ENCODE data around the gene RDH5. TPM values are rescaled to one million over a fixed set of nuclear protein-coding genes. Genes with fewer than 3 reads are reported as not detected.

The RDH5 gene
- polyA plus RNA-seq, 1 of the 3 experiments (the other 2 are of a cell fraction): 5.2 TPM

DNA sequence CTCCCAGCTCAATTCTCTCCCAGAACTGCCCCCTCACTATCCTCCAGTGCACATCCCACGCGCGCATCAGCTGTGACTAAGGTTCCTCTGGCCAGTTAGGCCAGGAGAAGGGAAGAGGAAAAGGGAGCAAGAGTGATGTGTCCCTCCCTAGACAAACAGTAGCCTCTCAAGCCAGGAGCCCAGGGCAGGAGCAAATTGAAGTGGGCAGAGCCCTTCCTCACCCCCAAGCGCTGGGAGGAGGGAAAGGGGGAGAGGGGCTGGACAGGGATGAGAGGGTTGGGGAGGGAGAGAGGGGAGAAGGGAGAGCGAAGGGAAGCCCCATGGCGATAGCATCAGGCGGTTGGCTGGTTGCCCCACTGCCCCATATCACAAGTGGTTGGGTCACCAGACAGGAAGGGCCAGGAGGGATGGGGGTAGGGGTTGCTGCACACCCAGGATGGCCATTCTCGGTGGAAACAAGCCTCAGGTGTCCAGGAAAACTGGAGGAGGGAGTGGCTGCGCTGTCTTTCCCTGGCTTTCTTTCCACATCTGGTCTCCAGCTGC, 7.5 kb downstream of the RDH5 start:
- H3K9me2 ChIP-seq: no peaks in the 10 kb centered on the region
- H3K4me2 ChIP-seq: peak overlapping the region; percentile 97
- no peaks in the 10 kb centered on the region for H3K27me3 ChIP-seq (ENCODE audit: insufficient read depth)
- no peak for TF ChIP-seq FOXM1 (IDR thresholded peaks at IDR 0.05; ENCODE audit: low read depth)
- TF ChIP-seq NFIC (IDR thresholded peaks at IDR 0.05; ENCODE audit: borderline replicate concordance): peak; percentile 29; the same call in 1 of the 2 replicates
- TF ChIP-seq, protein P1, sequence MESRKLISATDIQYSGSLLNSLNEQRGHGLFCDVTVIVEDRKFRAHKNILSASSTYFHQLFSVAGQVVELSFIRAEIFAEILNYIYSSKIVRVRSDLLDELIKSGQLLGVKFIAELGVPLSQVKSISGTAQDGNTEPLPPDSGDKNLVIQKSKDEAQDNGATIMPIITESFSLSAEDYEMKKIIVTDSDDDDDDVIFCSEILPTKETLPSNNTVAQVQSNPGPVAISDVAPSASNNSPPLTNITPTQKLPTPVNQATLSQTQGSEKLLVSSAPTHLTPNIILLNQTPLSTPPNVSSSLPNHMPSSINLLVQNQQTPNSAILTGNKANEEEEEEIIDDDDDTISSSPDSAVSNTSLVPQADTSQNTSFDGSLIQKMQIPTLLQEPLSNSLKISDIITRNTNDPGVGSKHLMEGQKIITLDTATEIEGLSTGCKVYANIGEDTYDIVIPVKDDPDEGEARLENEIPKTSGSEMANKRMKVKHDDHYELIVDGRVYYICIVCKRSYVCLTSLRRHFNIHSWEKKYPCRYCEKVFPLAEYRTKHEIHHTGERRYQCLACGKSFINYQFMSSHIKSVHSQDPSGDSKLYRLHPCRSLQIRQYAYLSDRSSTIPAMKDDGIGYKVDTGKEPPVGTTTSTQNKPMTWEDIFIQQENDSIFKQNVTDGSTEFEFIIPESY (IDR thresholded peaks at IDR 0.05; ENCODE audit: borderline replicate concordance, low read depth): no peak
- TF ChIP-seq EZH2phosphoT487 (IDR thresholded peaks at IDR 0.05; ENCODE audit: borderline replicate concordance, low read depth): no peak
- TF ChIP-seq RAD21 (IDR thresholded peaks at IDR 0.05; ENCODE audit: low read length): no peak
- TF ChIP-seq FOXJ3 (CRISPR knock-in tag; IDR thresholded peaks at IDR 0.05): peak; percentile 37; the same call in 1 of the 2 replicates
- TF ChIP-seq JUND (IDR thresholded peaks at IDR 0.05): no peak
- TF ChIP-seq, protein P2, sequence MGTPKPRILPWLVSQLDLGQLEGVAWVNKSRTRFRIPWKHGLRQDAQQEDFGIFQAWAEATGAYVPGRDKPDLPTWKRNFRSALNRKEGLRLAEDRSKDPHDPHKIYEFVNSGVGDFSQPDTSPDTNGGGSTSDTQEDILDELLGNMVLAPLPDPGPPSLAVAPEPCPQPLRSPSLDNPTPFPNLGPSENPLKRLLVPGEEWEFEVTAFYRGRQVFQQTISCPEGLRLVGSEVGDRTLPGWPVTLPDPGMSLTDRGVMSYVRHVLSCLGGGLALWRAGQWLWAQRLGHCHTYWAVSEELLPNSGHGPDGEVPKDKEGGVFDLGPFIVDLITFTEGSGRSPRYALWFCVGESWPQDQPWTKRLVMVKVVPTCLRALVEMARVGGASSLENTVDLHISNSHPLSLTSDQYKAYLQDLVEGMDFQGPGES (IDR thresholded peaks at IDR 0.05; ENCODE audit: low read depth, low read length): no peak
- peak; percentile 64; the same call in 1 of the 2 replicates for TF ChIP-seq RCOR1 (IDR thresholded peaks at IDR 0.05; ENCODE audit: low read length)
- TF ChIP-seq EP300 (IDR thresholded peaks at IDR 0.05; ENCODE audit: borderline replicate concordance in 1 of 2, low read depth in 1 of 2, low read length in 1 of 2): peak in 1 of 2 experiments; percentile 43; a peak in 1 of 4 replicates
- 0 out of 2 replicates have a peak, but pooled peaks have one; percentile 42 for TF ChIP-seq TCF12 (IDR thresholded peaks at IDR 0.05)
- no peak for TF ChIP-seq TEAD4 (IDR thresholded peaks at IDR 0.05; ENCODE audit: borderline replicate concordance, insufficient read depth)
- TF ChIP-seq, protein P3, sequence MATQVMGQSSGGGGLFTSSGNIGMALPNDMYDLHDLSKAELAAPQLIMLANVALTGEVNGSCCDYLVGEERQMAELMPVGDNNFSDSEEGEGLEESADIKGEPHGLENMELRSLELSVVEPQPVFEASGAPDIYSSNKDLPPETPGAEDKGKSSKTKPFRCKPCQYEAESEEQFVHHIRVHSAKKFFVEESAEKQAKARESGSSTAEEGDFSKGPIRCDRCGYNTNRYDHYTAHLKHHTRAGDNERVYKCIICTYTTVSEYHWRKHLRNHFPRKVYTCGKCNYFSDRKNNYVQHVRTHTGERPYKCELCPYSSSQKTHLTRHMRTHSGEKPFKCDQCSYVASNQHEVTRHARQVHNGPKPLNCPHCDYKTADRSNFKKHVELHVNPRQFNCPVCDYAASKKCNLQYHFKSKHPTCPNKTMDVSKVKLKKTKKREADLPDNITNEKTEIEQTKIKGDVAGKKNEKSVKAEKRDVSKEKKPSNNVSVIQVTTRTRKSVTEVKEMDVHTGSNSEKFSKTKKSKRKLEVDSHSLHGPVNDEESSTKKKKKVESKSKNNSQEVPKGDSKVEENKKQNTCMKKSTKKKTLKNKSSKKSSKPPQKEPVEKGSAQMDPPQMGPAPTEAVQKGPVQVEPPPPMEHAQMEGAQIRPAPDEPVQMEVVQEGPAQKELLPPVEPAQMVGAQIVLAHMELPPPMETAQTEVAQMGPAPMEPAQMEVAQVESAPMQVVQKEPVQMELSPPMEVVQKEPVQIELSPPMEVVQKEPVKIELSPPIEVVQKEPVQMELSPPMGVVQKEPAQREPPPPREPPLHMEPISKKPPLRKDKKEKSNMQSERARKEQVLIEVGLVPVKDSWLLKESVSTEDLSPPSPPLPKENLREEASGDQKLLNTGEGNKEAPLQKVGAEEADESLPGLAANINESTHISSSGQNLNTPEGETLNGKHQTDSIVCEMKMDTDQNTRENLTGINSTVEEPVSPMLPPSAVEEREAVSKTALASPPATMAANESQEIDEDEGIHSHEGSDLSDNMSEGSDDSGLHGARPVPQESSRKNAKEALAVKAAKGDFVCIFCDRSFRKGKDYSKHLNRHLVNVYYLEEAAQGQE (IDR thresholded peaks at IDR 0.05; ENCODE audit: low read depth, low read length): no peak
- TF ChIP-seq GATA2 (CRISPR knock-in tag; IDR thresholded peaks at IDR 0.05): peak; percentile 88
- no peak for TF ChIP-seq NRF1 (IDR thresholded peaks at IDR 0.05; ENCODE audit: low read depth, low read length)
- peak; percentile 49; the same call in 1 of the 2 replicates for TF ChIP-seq MXI1 (IDR thresholded peaks at IDR 0.05; ENCODE audit: low read depth, low read length)
- no peak for TF ChIP-seq ELF1 (IDR thresholded peaks at IDR 0.05)
- TF ChIP-seq, protein P4, sequence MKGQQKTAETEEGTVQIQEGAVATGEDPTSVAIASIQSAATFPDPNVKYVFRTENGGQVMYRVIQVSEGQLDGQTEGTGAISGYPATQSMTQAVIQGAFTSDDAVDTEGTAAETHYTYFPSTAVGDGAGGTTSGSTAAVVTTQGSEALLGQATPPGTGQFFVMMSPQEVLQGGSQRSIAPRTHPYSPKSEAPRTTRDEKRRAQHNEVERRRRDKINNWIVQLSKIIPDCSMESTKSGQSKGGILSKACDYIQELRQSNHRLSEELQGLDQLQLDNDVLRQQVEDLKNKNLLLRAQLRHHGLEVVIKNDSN (IDR thresholded peaks at IDR 0.05; ENCODE audit: borderline replicate concordance, low read depth): no peak
- TF ChIP-seq MEF2A (IDR thresholded peaks at IDR 0.05; ENCODE audit: borderline replicate concordance, low read depth): no peak
- H3K4me3 ChIP-seq (ENCODE audit: low read depth in 2 of 2, low read length in 1 of 2): peak overlapping the region; percentile 74 to 97
- ChIA-PET POLR2A (no interaction called here), CTCF (interaction anchor here (0.8 to 4.6 kb wide), 5 partner anchors 9 to 71 kb away, joined by 3 to 47 read pairs (median 4); no protein-coding TSS in a partner anchor)
- H3K36me3 ChIP-seq (replicated peaks in 1 of 2; ENCODE audit: control insufficient read depth in 1 of 2, insufficient read depth in 2 of 2, low read length in 1 of 2): peaks cover 34% of the 10 kb centered on the region in 2 experiments
- H3F3A ChIP-seq (replicated peaks; ENCODE audit: insufficient read depth): peaks cover 42% of the 10 kb centered on the region
- peaks cover 45% of the 10 kb centered on the region for H4K20me1 ChIP-seq (ENCODE audit: insufficient read depth)
- H3K79me2 ChIP-seq (ENCODE audit: insufficient read depth): peaks cover 47% of the 10 kb centered on the region
- peak; percentile 76 for DNase-seq
- H3K4me1 ChIP-seq (ENCODE audit: control insufficient read depth in 1 of 2, insufficient read depth in 2 of 2, low read depth in 1 of 2, low read length in 1 of 2): peaks cover 0 to 26% of the 10 kb centered on the region in 2 experiments; a peak in 1 of 4 replicates
- no peak overlapping the region for H2AFZ ChIP-seq (ENCODE audit: low read depth)
- H3K9me3 ChIP-seq: no peaks in the 10 kb centered on the region
- H3K27ac ChIP-seq (ENCODE audit: low read depth in 2 of 2, low read length in 1 of 2): peak overlapping the region; percentile 97 to 100
- WGBS (ENCODE audit: low lambda C conversion rate): 8% methylated on average over 9 of the region's 9 CpGs
- peak overlapping the region; percentile 83 for H3K9ac ChIP-seq
